OCI-LY1 (cell line): Measurements from ENCODE around the gene CDC23.

Experiments
- CTCF ChIP-seq: fragments of 200-600 bp; sonication (generic), shearing (Covaris generic); IDR thresholded peaks from 2 replicates; pipeline ENCODE4 v1.5.1; 2017; ENCODE audit warnings: mild to moderate bottlenecking, antibody characterized with exemption, low read length, moderate library complexity, mixed read lengths
- EZH2 ChIP-seq: fragments of 200-600 bp; sonication (generic), shearing (Covaris generic); IDR thresholded peaks from 2 replicates; pipeline ENCODE4 v1.8.0; 2017; ENCODE audit warnings: borderline replicate concordance, mixed run types, mild to moderate bottlenecking, antibody characterized with exemption, low read length, moderate library complexity, mixed read lengths

DNA sequence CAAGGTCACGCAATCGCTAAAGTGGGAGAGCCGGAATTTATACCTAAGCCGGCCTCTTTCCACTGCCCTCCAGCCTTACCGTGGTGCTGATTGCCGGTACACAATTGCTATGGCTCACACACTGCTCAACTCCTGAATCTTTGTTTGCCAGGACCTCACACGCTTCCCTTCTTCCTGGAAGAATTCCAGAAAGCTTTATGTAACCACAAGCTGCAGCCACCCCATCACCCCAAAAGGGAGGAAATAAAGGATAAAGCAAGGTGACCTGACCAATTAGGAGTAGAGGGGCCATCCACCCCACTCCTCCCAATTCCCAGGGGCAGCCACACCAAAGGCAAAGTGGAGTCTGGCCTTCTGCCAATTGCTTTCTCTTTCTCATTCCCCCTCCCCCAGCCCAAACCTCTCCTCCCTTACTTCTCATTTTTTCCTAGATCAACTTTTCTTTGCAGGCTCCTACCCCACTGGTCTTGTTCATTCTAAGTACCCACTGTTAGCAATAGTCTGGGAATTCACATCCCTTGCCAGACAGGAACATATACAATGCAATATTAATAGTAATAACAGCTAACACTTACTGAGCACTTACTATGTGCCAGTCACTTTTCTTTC lies 18.0 kb upstream of the CDC23 start:
- TF ChIP-seq EZH2: no peak
- no peak for TF ChIP-seq CTCF
